Left colon (tissue), 2 donors: Measurements from ENCODE around the gene CTDSP1. TPM values are rescaled to one million over a fixed set of nuclear protein-coding genes. Genes with fewer than 3 reads are reported as not detected.
A peak's percentile ranks its signal among the peaks of the same experiment; 100 is the strongest.

ENCODE experiments used
- ATAC-seq: fragments of 200-7000 bp; cut with Tn5 transposase; one replicate; pipeline ENCODE4 v1.9.1; 2020; ENCODE audit warnings: mild to moderate bottlenecking, moderate library complexity
- DNase-seq, 2 donors: peaks; one replicate each; pipeline ENCODE4 v3.0.0-alpha.2; 2020
- intact Hi-C, 2 donors: fragments of 100-400 bp; cut with DNase I in 1 of 2; cut with micrococcal nuclease in 1 of 2; formaldehyde crosslinking; loops; one replicate each; pipeline versions ENCODE4 v1.11.2 to v1.14.0; 2022; cut with DNase I, micrococcal nuclease
- microRNA-seq, 2 donors: library from miRNA; unstranded; fragments of <30 nt; microRNA quantifications; one replicate each; pipeline versions ENCODE4 v1.1.0 to v1.2.0, GENCODE V29; 2020
- total RNA-seq, 2 donors: library from RNA; stranded (reverse); fragmentation: NEBNext Ultra II Directional; extraction: Animal tissue kit (Norgen Biotek cat#: 25700); gene quantifications; one replicate each; pipeline ENCODE4 v1.2.1, GENCODE V29; 2021
- donor health status: DM: no; HTN: no; CAD: no.
- donor health status: DM: yes; HTN: yes; CAD: no.

CTDSP1 gene
- total RNA-seq, 2 donors from 2014 or later: 153 to 176 TPM

- intact Hi-C loops: no loop called here
- DNase-seq: no peak
- no peak for ATAC-seq
Measured at GRCh38 chr2:218435003-218435982, 35.6 kb downstream of the CTDSP1 start.

- ATAC-seq: no peak
- no peak for DNase-seq
- intact Hi-C loops: no loop called here
Measured at GRCh38 chr2:218436992-218437391, 37.3 kb downstream of the CTDSP1 start.

GRCh38 chr2:218437969-218438368, 38.3 kb downstream of the CTDSP1 start:
- no peak for DNase-seq
- intact Hi-C loops: no loop called here
- no peak for ATAC-seq

GRCh38 chr2:218438596-218438995, 38.9 kb downstream of the CTDSP1 start:
- intact Hi-C loops: no loop called here
- no peak for ATAC-seq
- DNase-seq: no peak

DNA sequence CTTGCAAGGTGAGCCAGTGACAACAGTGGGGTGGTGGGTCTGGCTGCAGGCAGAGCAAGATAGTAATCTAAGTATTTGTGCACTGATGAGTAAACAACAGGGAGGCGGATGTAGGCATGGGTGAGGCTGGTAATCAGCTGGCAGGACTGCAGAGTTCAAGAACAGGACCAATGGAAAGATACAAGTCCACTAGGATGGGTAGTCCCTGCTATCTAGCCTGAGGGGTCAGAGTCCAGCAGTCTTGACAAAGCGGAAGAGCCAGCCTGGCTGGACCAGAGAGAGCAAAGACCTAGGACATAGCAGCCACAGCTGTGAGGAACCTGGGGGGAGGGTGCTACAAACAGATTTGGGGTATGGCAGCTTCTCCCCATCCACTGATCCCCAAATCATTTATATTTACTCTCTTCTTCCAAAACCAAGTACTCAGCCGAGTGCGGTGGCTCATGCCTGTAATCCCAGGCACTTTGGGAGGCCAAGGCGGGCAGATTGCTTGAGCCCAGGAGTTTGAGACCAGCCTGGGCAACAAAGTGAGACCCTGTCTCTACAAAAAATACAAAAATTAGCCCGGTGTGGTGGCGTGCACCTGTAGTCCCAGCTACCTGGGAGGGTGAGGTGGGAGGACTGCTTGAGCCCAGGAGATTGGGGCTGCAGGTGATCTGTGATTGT, 45.2 kb downstream of the CTDSP1 start:
- intact Hi-C loops: no loop called here
- ATAC-seq: peak; percentile 91
- DNase-seq: peak; percentile 61 to 78

DNA sequence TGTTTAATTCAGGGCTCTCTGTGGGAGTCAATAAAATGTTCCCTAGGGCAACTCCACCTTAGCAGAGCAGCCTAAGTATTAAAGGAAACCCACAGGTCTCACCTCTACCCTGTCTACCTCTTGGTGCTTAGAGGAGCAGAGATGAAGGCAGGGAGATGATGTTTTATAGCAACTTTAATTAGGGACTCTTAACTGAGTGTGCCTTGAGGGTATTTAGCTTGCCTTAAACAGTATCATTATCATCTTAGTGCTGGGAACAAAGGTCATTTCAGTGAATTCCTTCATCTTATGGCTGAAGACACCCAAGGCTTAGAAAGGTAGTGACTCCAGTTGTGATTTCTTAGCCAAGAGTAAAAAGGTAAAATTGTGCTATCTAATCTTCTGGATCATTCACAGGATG, 45.9 kb downstream of the CTDSP1 start:
- intact Hi-C loops: no loop called here
- ATAC-seq (peak; percentile 38), DNase-seq (no peak)

GRCh38 chr2:218446547-218446946, 46.9 kb downstream of the CTDSP1 start:
- ATAC-seq (no peak), DNase-seq (no peak)
- intact Hi-C loops: no loop called here

DNA sequence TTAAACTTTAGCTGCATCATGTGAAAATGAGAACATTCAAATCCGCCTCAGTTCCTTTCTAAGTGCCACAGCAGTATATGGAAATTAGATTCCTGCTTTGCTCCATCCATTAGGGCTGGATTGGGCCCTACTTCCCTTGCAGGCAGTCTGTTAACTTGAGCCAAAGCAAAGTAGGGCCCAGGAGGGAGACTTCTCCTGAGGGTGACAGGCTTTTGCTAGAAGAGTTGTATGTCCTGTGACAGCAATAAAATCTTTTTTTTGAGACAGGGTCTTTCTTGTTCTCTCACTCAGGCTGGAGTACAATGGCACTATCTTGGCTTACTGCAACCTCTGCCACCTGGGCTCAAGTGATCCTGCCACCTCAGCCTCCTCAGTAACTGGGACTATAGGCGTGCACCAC, 47.4 kb downstream of the CTDSP1 start:
- ATAC-seq (no peak), DNase-seq (no peak)
- intact Hi-C loops: no loop called here

GRCh38 chr2:218448934-218449333, 49.3 kb downstream of the CTDSP1 start:
- ATAC-seq: peak; percentile 58
- intact Hi-C loops: no loop called here
- no peak for DNase-seq

DNA sequence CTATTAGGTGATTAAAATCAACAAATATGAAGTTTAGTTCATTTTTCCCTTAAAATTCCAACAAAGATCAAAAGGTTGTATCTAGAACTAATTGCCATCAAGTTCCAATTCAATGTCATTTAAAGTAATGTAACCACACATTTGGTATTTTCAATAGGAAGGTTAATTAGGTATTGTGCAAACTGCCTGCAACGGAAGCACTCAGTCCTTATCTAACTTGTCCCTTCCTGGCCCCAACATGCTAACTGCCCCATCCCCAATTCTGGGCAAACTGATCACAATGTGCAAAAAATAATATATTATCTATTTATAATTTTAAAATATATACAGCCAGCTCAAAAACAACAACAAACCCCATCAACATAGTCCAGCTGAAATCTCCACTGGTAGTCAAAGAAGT, 52.4 kb downstream of the CTDSP1 start:
- DNase-seq (no peak), ATAC-seq (no peak)
- intact Hi-C loops: no loop called here

Small RNA genes within 50 kb of the gene (microRNA-seq; reads per million reads assigned to microRNA genes)
- gene MIR26B: 32,439 to 74,000 reads per million in 2 donors

Other genes with a start within 250 kb of the CTDSP1 start
- under 1 TPM in 1 of 2 donors, not detected in 1; 0.11 TPM for gene CXCR1, start 232.9 kb upstream of the CTDSP1 start, total RNA-seq
- gene ARPC2, start 182.7 kb upstream of the CTDSP1 start, total RNA-seq: 100 to 1,000 TPM; 304 to 347 TPM
- gene GPBAR1, start 138.9 kb upstream of the CTDSP1 start, total RNA-seq: 1 to 10 TPM; 1.8 to 3.0 TPM
- 10 to 100 TPM; 96.2 to 97.2 TPM for gene AAMP, start 129.7 kb upstream of the CTDSP1 start, total RNA-seq
- 100 to 1,000 TPM; 103 to 119 TPM for gene PNKD, start 129.3 kb upstream of the CTDSP1 start, total RNA-seq
- gene TMBIM1, start 107.4 kb upstream of the CTDSP1 start, total RNA-seq: 100 to 1,000 TPM; 317 to 426 TPM
- gene CATIP, start 43.0 kb upstream of the CTDSP1 start, total RNA-seq: not detected
- gene SLC11A1, start 17.6 kb upstream of the CTDSP1 start, total RNA-seq: 1 to 10 TPM; 1.7 to 2.0 TPM
- gene VIL1, start 19.3 kb downstream of the CTDSP1 start, total RNA-seq: 100 to 1,000 TPM; 441 to 488 TPM
- 10 to 100 TPM in 1 of 2 donors, 1 to 10 TPM in 1; 9.3 to 14.6 TPM for gene USP37, start 168.5 kb downstream of the CTDSP1 start, total RNA-seq
- 10 to 100 TPM; 32.7 to 39.1 TPM for gene CNOT9, start 169.0 kb downstream of the CTDSP1 start, total RNA-seq
- 1 to 10 TPM; 1.0 to 3.8 TPM for gene PLCD4, start 208.0 kb downstream of the CTDSP1 start, total RNA-seq